HepG2 (cell line): ENCODE data around the gene ZNF644. TPM values are rescaled to one million over a fixed set of nuclear protein-coding genes. Genes with fewer than 3 reads are reported as not detected.

Experiments used
- ATAC-seq: fragments of 200-7000 bp; cut with Tn5 transposase; 3 replicates; pipeline ENCODE4 v1.9.1; 2020; ENCODE audit warnings: mild to moderate bottlenecking, moderate library complexity
- BruUV-seq: library from RNA; stranded (reverse); fragments of 400-500 nt; replicated peaks from 2 replicates; lab custom pipeline; 2021; lab: Mats Ljungman, UMichigan
- CTCF ChIA-PET: fragments of 300-600 bp; formaldehyde crosslinking; extraction: SDS; loops from one replicate; lab custom pipeline; 2021; ENCODE audit warnings: low total read pairs, inconsistent platforms, low intra/inter-chr PET ratio; lab: Yijun Ruan, JAX
- POLR2A ChIA-PET: fragments of 350-600 bp; sonication (Branson Sonifier 250); formaldehyde crosslinking; loops from one replicate; lab custom pipeline; 2020; ENCODE audit warnings: antibody characterized with exemption, inconsistent platforms; lab: Yijun Ruan, JAX
- DNase-seq: peaks from one replicate; pipeline ENCODE4 v3.0.0-alpha.2; 2015; ENCODE audit warnings: low spot score
- FAIRE-seq: peaks from 3 replicates; lab custom pipeline; 2011; peaks lifted over from hg19 to GRCh38; lab: Jason Lieb, UNC
- H2AFZ ChIP-seq: one replicate; pipeline ENCODE4 v1.6.1; 2011; ENCODE audit warnings: low read length, inconsistent platforms
- H3K27ac ChIP-seq: fragments of 300-600 bp; 3 replicates; pipeline ENCODE4 v1.8.0; 2011; ENCODE audit warnings: mixed run types, mild to moderate bottlenecking, mixed read lengths, low read length, inconsistent platforms; ENCODE audit not compliant: insufficient read depth; ENCODE audit errors: extremely low read length
- H3K27me3 ChIP-seq, 2 experiments: fragments of 200-600 bp in 1 of 2; 2 replicates in 1 of 2; 3 replicates in 1 of 2; pipeline versions ENCODE4 v1.6.0 to v1.8.0; 2011; ENCODE audit warnings: low read length in 2 of 2, mild to moderate bottlenecking in 2 of 2, moderate library complexity in 2 of 2, inconsistent platforms in 1 of 2; ENCODE audit not compliant: insufficient read depth in 2 of 2, control insufficient read depth in 1 of 2
- H3K36me3 ChIP-seq, 2 experiments: fragments of 200-600 bp in 1 of 2; replicated peaks in 1 of 2; 2 replicates in 1 of 2; 3 replicates in 1 of 2; pipeline versions ENCODE4 v1.5.1 to v1.8.0; 2011; ENCODE audit warnings: low read length in 2 of 2, inconsistent platforms in 1 of 2; ENCODE audit not compliant: insufficient read depth in 2 of 2, control insufficient read depth in 1 of 2
- H3K4me1 ChIP-seq: 2 replicates; pipeline ENCODE4 v1.5.1; 2012; ENCODE audit warnings: low read length, inconsistent platforms; ENCODE audit not compliant: insufficient read depth
- H3K4me2 ChIP-seq: 2 replicates; pipeline ENCODE4 v1.6.0; 2011; ENCODE audit warnings: low read depth, low read length, inconsistent platforms
- H3K4me3 ChIP-seq, 3 experiments: fragments of 200-600 bp in 1 of 3; sonication (generic), shearing (Covaris generic) in 1 of 3; replicated peaks in 1 of 3; 2 replicates each; pipeline ENCODE4 v1.5.1; 2011 to 2016; ENCODE audit warnings: low read length in 3 of 3, inconsistent platforms in 2 of 3, low read depth in 2 of 3, mild to moderate bottlenecking in 2 of 3, control low read depth in 1 of 3, mixed read lengths in 1 of 3; ENCODE audit not compliant: insufficient read depth in 1 of 3
- H3K79me2 ChIP-seq: one replicate; pipeline ENCODE4 v1.6.1; 2011; ENCODE audit warnings: low read length, inconsistent platforms; ENCODE audit not compliant: insufficient read depth
- H3K9ac ChIP-seq: 2 replicates; pipeline ENCODE4 v1.6.0; 2011; ENCODE audit warnings: mild to moderate bottlenecking, low read depth, low read length, inconsistent platforms; ENCODE audit not compliant: insufficient read depth
- H3K9me3 ChIP-seq: 2 replicates; pipeline ENCODE4 v1.5.1; 2012; ENCODE audit warnings: mild to moderate bottlenecking, low read length
- H4K20me1 ChIP-seq: 2 replicates; pipeline ENCODE4 v1.6.0; 2011; ENCODE audit warnings: inconsistent platforms, mild to moderate bottlenecking, low read length, moderate library complexity; ENCODE audit not compliant: insufficient read depth
- CSRNP2 ChIP-seq: sonication (generic); formaldehyde crosslinking; conservative IDR thresholded peaks from 2 replicates; pipeline ENCODE4 v1.8.0; 2022; ENCODE audit warnings: low read depth, missing genetic modification reagents
- GATAD1 ChIP-seq: IDR thresholded peaks from 2 replicates; pipeline ENCODE4 v1.6.1; 2016; ENCODE audit warnings: missing genetic modification reagents, missing compliant biosample characterization
- MZF1 ChIP-seq: sonication (generic); formaldehyde crosslinking; IDR thresholded peaks from 2 replicates; pipeline ENCODE4 v1.8.1; 2023; ENCODE audit warnings: mild to moderate bottlenecking, missing genetic modification reagents, borderline replicate concordance
- SMARCE1 ChIP-seq: fragments of 450-650 bp; IDR thresholded peaks from 2 replicates; pipeline ENCODE4 v1.6.1; 2017; ENCODE audit warnings: borderline replicate concordance
- SNAPC2 ChIP-seq: sonication (generic); formaldehyde crosslinking; IDR thresholded peaks from 2 replicates; pipeline ENCODE4 v1.8.1; 2022; ENCODE audit warnings: mild to moderate bottlenecking, missing genetic modification reagents
- THAP9 ChIP-seq: sonication (generic); formaldehyde crosslinking; IDR thresholded peaks from 2 replicates; pipeline ENCODE4; 2020; ENCODE audit warnings: missing genetic modification reagents, mild to moderate bottlenecking, borderline replicate concordance
- ZBTB3 ChIP-seq: sonication (generic); formaldehyde crosslinking; IDR thresholded peaks from 2 replicates; pipeline ENCODE4 v1.4.0; 2020; ENCODE audit warnings: low read depth, mild to moderate bottlenecking, moderate library complexity, missing genetic modification reagents, borderline replicate concordance
- ZFX ChIP-seq: sonication (generic); formaldehyde crosslinking; IDR thresholded peaks from 2 replicates; pipeline ENCODE4 v1.4.0; 2020; ENCODE audit warnings: mild to moderate bottlenecking, low read depth, missing genetic modification reagents, moderate library complexity
- ZNF138 ChIP-seq: sonication (generic); formaldehyde crosslinking; IDR thresholded peaks from 2 replicates; pipeline ENCODE4 v1.5.0; 2020; ENCODE audit warnings: mild to moderate bottlenecking, low read depth, missing genetic modification reagents
- ZNF569 ChIP-seq: sonication (generic); formaldehyde crosslinking; IDR thresholded peaks from 2 replicates; pipeline ENCODE4 v1.5.0; 2020; ENCODE audit warnings: mild to moderate bottlenecking, missing genetic modification reagents, moderate library complexity, borderline replicate concordance
- ZNF746 ChIP-seq: sonication (generic); formaldehyde crosslinking; IDR thresholded peaks from 2 replicates; pipeline ENCODE4 v1.8.0; 2022; ENCODE audit warnings: mild to moderate bottlenecking, missing genetic modification reagents
- WGBS: methylation state at CpG from one replicate; pipeline ENCODE4 v1.1.6; 2017; ENCODE audit warnings: low lambda C conversion rate; 5-methylcytosine and 5-hydroxymethylcytosine counted together
- in situ Hi-C: cut with HindIII; loops from 2 replicates; pipeline ENCODE4 v1.10.0; 2017; ENCODE audit warnings: low pct_unique_long_range_greater_than_20kb; ENCODE audit not compliant: extremely low pct_ligation_motif_present
- intact Hi-C: fragments of 100-400 bp; cut with micrococcal nuclease; formaldehyde crosslinking; loops from one replicate; pipeline ENCODE4 v1.10.0; 2022; ENCODE audit not compliant: unreplicated experiment
- polyA plus RNA-seq, 8 experiments: library from polyadenylated mRNA; depleted of rRNA in 3 of 8; stranded (reverse) in 7 of 8; unstranded in 1 of 8; fragments of >200 nt; fragmentation: Illumina TruSeq in 4 of 8; extraction: Trizol in 4 of 8; gene quantifications; 2 replicates each; pipeline versions ENCODE4 v1.2.1 to v1.2.3, GENCODE V29; 2011 to 2016; ENCODE audit warnings: low read depth in 4 of 8, missing spikeins in 1 of 8, mixed read lengths in 1 of 8; ENCODE audit not compliant: insufficient read depth in 1 of 8
- total RNA-seq, 5 experiments: library from RNA; depleted of rRNA; stranded (reverse); fragments of >200 nt; fragmentation: Illumina TruSeq; extraction: Trizol; gene quantifications; 2 replicates each; pipeline ENCODE4 v1.2.3, GENCODE V29; 2016; ENCODE audit warnings: low read depth in 1 of 5
- TF ChIP-seq, protein P1 (sequence below): sonication (generic); formaldehyde crosslinking; IDR thresholded peaks from 2 replicates; pipeline ENCODE4 v1.4.0; 2020; ENCODE audit warnings: missing genetic modification reagents
- TF ChIP-seq, protein P2 (sequence below): sonication (generic); formaldehyde crosslinking; IDR thresholded peaks from 2 replicates; pipeline ENCODE4 v1.5.1; 2020; ENCODE audit warnings: mild to moderate bottlenecking, missing genetic modification reagents
- TF ChIP-seq, protein P3 (sequence below): sonication (generic); formaldehyde crosslinking; IDR thresholded peaks from 2 replicates; pipeline ENCODE4 v1.5.1; 2020; ENCODE audit warnings: missing genetic modification reagents, mild to moderate bottlenecking, borderline replicate concordance

ZNF644 gene
- total and polyA plus RNA-seq, 2 of the 13 experiments (the other 11 are each of a cell fraction or from before 2014, with no cell fraction given), result 17.7 to 51.7 TPM

DNA sequence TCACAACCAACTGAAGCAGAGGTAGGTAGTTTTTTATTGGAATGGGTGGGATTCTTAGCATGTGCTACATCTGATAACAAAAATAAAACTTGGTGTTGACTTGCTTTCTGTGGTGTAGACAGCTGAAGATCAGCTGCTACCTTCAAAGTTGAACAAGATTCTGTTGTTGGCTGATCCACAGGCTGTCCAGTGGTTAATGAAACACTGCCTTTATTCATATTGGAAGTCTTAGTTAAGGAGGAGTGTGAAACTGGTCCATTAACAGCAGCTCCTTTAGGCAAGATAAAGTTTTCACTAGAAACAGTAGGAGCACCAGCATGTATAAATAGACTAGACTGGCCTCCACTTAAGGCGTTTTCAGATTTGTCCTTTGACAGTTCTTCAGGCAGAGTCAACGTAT, 81.1 kb downstream of the ZNF644 start:
- ChIA-PET POLR2A (no interaction called here), CTCF (no interaction called here)
- Histone ChIP-seq H2AFZ (no peak overlapping the region), H3K4me2 (no peak overlapping the region), H3K4me1 (no peaks in the 10 kb centered on the region), H3K9me3 (no peaks in the 10 kb centered on the region), H3K79me2 (peaks cover 17% of the 10 kb centered on the region), H3K36me3 (peaks cover 6 to 44% of the 10 kb centered on the region in 2 experiments), H3K4me3 (no peak overlapping the region), H3K27ac (no peak overlapping the region), H3K9ac (no peak overlapping the region), H3K27me3 (no peaks in the 10 kb centered on the region), H4K20me1 (peaks cover 5% of the 10 kb centered on the region; the same call in 1 of the 2 replicates)
- BruUV-seq, result no TSS peak
- intact Hi-C loops (no loop called here), in situ Hi-C loops (no loop called here)
- ATAC-seq (no peak), DNase-seq (no peak), FAIRE-seq (no peak)
- WGBS, result 98% methylated on average over 2 of the region's 2 CpGs
- TF ChIP-seq SMARCE1, result no peak
- TF ChIP-seq, protein P1, sequence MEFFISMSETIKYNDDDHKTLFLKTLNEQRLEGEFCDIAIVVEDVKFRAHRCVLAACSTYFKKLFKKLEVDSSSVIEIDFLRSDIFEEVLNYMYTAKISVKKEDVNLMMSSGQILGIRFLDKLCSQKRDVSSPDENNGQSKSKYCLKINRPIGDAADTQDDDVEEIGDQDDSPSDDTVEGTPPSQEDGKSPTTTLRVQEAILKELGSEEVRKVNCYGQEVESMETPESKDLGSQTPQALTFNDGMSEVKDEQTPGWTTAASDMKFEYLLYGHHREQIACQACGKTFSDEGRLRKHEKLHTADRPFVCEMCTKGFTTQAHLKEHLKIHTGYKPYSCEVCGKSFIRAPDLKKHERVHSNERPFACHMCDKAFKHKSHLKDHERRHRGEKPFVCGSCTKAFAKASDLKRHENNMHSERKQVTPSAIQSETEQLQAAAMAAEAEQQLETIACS (CRISPR knock-in tag), result no peak
- TF ChIP-seq MZF1 (CRISPR knock-in tag), result no peak
- TF ChIP-seq ZBTB3 (CRISPR knock-in tag), result no peak
- no peak for TF ChIP-seq ZNF746
- TF ChIP-seq ZNF569 (CRISPR knock-in tag), result no peak
- TF ChIP-seq, protein P2, sequence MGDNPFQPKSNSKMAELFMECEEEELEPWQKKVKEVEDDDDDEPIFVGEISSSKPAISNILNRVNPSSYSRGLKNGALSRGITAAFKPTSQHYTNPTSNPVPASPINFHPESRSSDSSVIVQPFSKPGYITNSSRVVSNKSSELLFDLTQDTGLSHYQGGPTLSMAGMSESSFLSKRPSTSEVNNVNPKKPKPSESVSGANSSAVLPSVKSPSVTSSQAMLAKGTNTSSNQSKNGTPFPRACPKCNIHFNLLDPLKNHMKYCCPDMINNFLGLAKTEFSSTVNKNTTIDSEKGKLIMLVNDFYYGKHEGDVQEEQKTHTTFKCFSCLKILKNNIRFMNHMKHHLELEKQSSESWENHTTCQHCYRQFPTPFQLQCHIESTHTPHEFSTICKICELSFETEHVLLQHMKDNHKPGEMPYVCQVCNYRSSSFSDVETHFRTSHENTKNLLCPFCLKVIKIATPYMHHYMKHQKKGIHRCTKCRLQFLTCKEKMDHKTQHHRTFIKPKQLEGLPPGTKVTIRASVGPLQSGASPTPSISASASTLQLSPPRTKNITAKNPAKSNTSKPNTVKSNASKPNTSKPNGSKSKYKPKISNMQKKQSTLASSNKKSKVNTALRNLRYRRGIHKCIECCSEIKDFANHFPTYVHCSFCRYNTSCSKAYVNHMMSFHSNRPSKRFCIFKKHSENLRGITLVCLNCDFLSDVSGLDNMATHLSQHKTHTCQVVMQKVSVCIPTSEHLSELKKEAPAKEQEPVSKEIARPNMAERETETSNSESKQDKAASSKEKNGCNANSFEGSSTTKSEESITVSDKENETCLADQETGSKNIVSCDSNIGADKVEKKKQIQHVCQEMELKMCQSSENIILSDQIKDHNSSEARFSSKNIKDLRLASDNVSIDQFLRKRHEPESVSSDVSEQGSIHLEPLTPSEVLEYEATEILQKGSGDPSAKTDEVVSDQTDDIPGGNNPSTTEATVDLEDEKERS (CRISPR knock-in tag), result no peak
- TF ChIP-seq SNAPC2 (CRISPR knock-in tag), result no peak
- TF ChIP-seq ZNF138 (CRISPR knock-in tag), result no peak
- no peak for TF ChIP-seq ZFX (CRISPR knock-in tag)
- TF ChIP-seq, protein P3, sequence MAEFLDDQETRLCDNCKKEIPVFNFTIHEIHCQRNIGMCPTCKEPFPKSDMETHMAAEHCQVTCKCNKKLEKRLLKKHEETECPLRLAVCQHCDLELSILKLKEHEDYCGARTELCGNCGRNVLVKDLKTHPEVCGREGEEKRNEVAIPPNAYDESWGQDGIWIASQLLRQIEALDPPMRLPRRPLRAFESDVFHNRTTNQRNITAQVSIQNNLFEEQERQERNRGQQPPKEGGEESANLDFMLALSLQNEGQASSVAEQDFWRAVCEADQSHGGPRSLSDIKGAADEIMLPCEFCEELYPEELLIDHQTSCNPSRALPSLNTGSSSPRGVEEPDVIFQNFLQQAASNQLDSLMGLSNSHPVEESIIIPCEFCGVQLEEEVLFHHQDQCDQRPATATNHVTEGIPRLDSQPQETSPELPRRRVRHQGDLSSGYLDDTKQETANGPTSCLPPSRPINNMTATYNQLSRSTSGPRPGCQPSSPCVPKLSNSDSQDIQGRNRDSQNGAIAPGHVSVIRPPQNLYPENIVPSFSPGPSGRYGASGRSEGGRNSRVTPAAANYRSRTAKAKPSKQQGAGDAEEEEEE (CRISPR knock-in tag), result no peak
- no peak for TF ChIP-seq CSRNP2 (CRISPR knock-in tag)
- no peak for TF ChIP-seq GATAD1 (CRISPR knock-in tag)
- TF ChIP-seq THAP9 (CRISPR knock-in tag), result no peak
